Measurements from ENCODE around the gene TRMT2A.

TRMT2A gene

GRCh38 chr22:20117633-20118299, 740 bp upstream of the TRMT2A start:
- no peak for FAIRE-seq

DNA sequence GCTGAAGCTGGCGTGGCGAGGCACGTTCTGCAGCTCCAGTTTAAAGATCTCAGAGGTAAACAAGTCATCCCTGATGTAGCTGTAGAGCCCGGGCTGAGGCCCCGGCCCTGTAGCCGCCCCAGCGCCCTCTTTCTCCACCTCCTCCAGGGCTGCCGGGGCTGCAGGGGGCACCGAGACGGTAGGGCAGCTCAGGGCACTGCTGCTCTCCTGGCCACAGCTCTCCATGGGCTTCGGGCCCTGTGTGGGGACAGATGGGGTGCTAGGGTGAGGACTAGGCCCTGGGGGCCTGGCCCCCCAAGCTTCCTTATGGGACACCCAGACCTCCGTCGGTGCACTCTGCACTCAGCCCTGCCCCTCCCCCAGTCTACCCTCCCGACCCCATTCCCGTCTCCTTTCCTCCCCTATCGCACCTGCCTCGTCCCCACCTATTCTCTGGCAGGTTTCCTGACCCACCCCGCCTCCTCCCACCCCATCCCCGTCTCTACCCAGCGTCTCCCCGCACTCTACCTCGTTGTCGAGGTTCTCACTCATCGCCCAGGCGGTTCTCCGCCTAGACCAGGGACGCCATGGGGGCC, 563 bp downstream of the TRMT2A start:
- no peak for FAIRE-seq

DNA sequence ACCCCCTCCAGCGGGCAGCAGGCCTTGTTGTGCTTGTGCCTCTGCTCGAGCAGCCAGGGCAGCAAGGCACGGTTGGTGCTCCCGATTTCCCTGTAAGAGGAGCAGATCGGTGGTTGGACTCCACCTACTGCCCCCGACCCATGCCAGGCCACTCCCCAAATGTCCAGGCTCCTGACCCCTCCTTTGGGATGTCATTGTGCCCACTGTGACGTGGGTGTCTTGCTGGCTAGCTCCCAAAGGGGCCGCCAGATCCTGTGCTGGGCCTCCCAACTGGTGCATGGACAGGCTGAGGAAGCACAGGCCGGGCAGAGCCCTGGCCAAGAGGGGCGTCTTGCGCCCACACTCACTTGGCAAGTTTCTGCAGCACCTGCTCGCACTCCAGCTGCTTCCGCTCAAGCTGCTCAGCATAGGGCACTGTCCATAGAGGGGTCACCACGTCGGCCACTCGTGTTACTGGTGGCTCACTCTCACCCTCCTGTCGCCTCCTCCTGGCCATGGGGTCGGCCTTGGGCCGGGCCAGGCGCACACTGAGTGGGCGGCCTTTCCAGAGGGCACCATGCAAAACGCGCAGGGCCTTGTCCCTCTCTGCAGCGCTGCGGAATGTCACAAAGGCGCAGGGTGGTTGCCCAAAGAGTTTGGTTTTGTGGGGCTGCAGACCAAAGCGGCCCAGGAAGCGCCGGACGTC, 1.2 kb downstream of the TRMT2A start, which contains the start of gene RANBP1:
TSS of gene RANBP1 (plus strand) at position 414 of the 685 bp plus-strand sequence. CDS start at position 495, 81 bp downstream.
- FAIRE-seq = no peak

DNA sequence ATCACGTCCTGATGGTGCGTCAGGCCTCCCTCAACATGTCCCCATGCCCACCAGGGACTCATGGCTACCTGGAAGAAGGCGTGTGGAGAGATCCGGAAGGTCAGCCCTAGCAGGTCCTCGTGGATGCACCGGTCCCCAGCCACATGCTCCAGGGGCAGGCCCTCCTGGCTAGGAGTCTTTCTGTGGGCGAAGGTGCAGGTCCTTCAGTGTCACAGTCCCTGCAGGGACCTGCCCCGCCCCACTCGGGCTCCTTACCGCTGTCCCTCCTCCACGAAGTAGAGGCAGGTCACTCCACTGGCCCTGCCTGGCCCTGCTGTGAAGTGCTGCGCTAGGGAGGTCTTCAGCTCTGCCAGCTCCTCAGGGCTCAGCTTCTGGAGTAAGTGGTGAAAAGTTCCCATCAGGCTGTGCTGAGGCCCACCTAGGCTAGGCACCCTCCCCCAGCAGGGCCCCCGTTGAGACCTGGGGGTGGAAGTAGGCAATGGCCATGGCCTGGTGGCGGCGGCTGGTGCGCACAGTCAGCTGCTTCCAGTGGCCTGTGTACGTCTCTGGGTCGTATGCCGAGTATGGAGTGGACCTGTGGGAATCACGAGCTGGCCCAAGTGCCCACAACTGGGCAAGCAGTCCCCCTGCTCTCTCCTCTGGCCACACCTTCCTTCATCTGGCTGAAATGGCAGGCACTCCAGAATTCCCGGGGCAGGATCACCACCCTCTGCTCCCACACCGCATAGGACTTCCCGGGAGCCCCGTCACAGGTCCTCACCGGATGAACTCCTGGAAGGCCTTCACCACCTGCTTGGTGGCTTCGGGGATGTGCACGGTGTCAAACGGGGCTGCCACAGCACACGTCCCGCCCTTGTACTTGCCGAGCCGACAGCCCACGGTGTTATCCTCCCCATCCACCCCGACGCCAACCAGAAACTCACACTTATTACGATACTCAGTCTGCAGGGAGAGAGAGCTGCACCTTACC, 2.2 kb downstream of the TRMT2A start:
- FAIRE-seq = no peak

DNA sequence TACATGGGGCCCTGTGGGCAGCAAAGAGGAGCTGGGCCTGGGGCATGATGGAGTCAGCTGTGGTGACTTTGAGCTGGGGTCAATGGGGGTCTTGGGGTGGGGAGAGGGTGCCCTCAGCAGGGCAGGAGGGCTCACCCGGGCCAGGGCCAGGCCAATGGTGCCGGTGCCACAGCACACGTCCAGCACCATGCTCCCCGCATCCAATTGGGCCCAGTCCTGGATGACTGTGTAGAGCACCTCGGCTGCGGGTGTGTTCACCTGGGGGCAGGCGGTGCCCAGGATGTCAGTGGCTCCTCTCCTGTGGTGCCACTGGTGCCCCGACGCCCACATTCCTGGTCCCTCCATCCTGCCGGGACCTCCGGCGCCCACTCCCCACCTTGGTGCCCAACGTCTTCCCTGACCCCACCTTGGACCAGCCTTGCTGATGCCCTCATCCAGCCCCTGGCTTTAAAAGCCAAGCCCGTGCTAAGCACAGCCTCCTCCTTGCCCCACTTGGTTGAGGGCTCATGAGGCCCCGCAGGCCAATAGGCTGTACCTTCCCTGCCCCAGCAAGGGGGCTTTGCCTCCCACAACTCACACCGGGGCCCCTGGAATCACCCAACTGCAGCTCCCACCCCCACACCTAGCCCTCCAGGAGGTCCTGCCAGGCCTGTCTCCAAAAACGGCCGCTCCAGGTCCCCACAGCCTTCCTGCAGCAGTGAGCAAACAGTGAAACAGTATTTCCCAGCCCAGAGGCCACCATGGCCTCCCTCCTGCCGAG, 3.3 kb downstream of the TRMT2A start:
- no peak for FAIRE-seq

GRCh38 chr22:20112623-20113511, 4.2 kb downstream of the TRMT2A start:
- no peak for FAIRE-seq

GRCh38 chr22:20111689-20112622, 5.1 kb downstream of the TRMT2A start:
- no peak for FAIRE-seq

GRCh38 chr22:20111045-20111688, 5.9 kb downstream of the TRMT2A start:
- FAIRE-seq = no peak

- no peak for FAIRE-seq
Measured at GRCh38 chr22:20110359-20110985, 6.6 kb downstream of the TRMT2A start.

- FAIRE-seq = no peak
Measured at GRCh38 chr22:20109411-20110358, 7.3 kb downstream of the TRMT2A start.

- FAIRE-seq = no peak
Measured at GRCh38 chr22:20108757-20109230, 8.2 kb downstream of the TRMT2A start.

DNA sequence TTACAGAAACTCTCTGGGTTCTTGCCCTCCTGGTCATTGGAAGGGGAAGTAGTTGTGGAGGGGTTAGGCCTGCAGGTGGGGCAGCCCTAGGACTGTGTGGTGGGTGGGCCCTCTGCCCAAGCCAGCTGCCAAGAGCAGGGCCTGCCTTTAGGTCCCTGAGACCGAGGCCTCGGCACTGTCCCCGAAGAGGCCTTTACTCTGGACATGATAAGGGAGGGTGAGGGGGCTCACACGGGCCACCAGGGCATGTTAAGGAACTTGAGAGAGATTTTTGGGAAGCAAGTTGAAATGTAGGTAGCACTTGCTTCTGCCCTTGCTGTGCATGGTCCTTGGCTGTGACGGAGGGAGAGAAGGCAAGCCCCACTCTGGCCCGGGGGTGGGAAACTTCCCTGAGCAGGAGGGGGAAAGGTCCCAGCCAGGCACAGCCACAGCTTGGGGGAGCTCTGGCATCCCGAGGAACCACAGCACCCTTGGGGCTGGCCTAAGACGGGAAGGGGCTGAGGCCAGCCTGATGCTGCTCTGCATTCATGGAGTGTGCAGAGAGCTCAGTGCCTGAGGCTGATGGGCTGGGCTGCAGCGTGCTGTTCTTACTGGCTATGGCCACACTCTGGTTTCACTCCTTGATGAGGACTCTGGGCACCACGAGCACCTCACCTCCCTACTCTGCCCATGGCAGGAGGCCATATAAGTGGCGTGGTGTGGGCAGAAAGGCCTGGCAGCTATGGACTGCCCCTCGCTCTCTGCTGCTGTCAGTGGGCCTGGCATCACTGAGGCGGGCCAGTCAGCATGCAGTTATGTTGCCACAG, 8.9 kb downstream of the TRMT2A start:
- FAIRE-seq = no peak

GRCh38 chr22:20107471-20107901, 9.5 kb downstream of the TRMT2A start:
- FAIRE-seq = no peak

- no peak for FAIRE-seq
Measured at GRCh38 chr22:20106849-20107237, 10.2 kb downstream of the TRMT2A start.

DNA sequence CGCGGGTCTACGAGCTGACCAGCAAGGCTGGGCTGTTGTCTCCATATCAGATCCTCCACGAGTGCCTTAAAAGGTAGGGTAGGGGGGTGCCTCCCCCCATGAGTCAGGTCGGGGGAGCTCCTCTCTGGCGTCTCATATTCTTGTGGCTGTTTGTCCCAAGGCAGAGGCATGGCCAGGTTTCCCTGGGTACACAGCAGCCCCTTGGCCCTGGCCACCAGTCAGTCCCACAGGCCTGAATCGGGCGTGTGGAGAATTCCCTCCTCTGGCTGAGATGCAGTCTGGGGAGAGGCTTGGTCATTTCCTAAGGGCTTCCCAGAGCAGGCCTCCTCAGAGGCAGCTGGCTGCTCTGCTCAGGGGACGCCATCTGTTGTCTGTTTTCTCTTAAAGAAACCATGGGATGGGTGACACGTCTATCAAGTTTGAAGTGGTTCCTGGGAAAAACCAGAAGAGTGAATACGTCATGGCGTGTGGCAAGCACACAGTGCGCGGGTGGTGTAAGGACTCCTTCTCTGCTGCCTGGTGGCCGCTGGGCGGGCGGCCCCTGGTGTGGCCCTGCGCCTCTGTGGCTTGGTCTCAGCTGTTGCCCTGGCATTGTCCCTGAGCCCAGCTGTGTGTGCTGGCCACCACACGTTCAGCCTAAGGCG, 10.7 kb downstream of the TRMT2A start:
- no peak for FAIRE-seq
